ENCODE data around the gene WDR7.

Gene WDR7

GRCh38 chr18:56899660-56900059 is 248.5 kb downstream of the WDR7 start:
- DNase-seq = no peak

GRCh38 chr18:56900195-56901094 is 249.3 kb downstream of the WDR7 start:
- DNase-seq = no peak

- DNase-seq = no peak
Observed at GRCh38 chr18:56901919-56902318, 250.8 kb downstream of the WDR7 start.

GRCh38 chr18:56902653-56903052 is 251.5 kb downstream of the WDR7 start:
- no peak for DNase-seq

GRCh38 chr18:56903686-56904085 is 252.5 kb downstream of the WDR7 start:
- DNase-seq = no peak

GRCh38 chr18:56907771-56908170 is 256.6 kb downstream of the WDR7 start:
- DNase-seq = no peak

- no peak for DNase-seq
Observed at GRCh38 chr18:56910237-56910636, 259.1 kb downstream of the WDR7 start.

DNA sequence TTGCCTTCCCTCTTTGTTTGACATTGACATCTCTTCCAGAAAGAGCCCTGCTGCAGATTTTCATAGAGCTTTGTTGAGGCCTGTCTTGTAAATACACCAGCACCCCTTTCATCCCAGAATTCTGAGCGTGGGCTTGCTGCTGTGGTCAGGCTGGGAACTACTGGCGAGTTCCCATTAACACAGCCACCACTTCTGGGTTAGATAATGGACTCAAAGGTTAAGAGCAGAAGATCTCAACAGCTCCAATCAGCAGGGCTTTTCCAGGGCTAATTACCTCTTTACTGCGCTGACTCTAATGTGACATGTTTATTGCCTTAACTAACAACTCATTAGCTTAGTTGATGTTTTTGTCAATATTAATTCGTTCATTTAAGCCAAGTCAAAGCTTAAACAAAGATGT is 259.8 kb downstream of the WDR7 start:
- no peak for DNase-seq

- DNase-seq = no peak
Observed at GRCh38 chr18:56913941-56914340, 262.8 kb downstream of the WDR7 start.

GRCh38 chr18:56919190-56919589 is 268.0 kb downstream of the WDR7 start:
- DNase-seq = no peak

GRCh38 chr18:56921896-56922480 is 270.8 kb downstream of the WDR7 start:
- no peak for DNase-seq

- DNase-seq = no peak
Observed at GRCh38 chr18:56926734-56927133, 275.6 kb downstream of the WDR7 start.

DNA sequence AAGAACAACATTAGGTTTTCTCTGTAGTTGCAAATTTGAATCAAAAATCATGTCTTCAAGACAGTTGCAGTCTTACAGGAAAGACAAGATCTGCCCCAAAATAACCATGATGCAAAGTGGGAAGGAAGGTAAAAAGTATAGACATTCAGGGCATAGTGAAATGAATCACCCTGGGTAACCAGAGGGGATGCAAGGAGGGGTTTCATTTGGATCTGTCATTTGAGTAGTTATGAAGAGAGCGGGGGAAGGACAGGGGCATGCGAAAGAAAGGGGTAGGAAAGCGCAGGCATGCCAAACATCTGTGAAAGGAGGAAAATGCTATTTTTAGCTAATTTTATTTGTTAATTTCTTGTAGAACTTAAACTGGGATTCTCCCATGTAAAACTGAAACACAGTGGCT is 276.6 kb downstream of the WDR7 start:
- DNase-seq = no peak

DNA sequence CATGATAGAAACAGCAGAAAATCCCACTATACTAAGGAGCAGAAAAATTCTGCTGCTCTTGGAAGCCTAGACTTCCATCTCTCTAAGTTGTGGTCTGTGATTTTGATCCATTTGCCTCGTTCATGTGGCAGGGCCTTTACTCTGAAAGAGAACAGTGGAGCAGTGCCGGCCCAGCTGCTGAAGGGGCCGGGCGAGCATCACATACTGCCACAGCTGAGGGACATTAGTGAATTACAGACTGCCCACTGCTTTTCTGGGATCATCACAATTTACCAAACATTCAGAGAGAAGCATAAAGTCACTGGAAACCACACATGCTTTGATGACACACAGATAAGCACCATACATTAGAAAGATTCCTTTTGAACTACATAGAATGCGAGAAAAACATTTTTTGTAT is 278.7 kb downstream of the WDR7 start:
- DNase-seq = no peak

DNA sequence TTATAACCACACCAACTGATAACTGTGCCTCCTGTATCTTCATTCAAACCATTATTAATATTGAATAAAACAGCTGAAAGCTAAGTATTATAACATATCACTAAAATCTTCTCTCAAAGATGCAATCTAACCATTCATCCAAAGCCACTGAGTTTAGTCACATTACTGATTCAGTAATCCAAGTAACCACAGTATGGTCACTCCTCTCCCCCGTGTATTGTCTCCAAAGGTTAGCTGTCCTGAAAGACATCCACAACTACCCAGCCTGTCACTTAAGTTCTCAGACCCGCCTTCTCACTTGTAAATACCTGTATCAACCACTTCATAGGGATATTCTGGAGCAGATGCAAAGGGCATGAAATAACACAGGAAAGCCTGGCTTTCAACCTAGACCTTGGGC is 282.3 kb downstream of the WDR7 start:
- no peak for DNase-seq

DNA sequence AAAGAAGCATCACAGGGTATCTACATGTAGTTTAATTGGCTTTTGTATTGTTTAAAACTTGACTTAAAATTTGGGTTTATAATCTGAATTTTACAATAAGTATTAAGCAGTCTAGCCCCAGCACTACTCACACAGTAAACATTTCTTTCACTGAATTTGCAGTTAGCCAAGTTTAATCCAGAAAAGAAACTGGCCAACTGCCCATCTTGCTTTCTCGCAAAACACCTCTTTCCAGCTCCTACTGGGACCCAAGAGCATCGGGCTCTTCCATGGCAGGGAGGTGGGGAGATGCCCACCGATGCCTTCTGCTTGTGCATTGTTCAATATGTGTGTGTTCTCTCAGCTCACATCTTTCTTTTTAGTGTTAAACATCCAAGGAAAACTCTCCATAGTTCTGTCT is 283.0 kb downstream of the WDR7 start:
- DNase-seq = no peak

DNA sequence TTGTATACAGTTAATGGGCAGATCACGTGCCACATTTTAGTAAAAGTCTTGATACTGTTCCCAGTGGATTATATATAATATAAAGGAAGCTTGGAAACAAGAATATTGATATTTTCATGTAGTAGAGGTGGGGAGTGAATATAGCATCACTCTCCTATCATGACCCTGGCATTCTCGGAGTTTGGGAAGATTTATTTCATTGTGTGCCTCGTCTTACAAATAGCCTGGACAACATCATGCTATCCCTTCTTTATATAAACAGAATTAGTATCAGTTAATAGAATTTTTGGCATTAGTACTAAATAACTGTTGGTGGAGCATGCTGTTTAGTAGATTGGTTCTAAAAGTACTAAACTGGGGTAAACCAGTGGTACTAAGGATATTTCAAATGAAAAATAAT is 283.7 kb downstream of the WDR7 start:
- no peak for DNase-seq

- DNase-seq = no peak
Observed at GRCh38 chr18:56935434-56936040, 284.4 kb downstream of the WDR7 start.

DNA sequence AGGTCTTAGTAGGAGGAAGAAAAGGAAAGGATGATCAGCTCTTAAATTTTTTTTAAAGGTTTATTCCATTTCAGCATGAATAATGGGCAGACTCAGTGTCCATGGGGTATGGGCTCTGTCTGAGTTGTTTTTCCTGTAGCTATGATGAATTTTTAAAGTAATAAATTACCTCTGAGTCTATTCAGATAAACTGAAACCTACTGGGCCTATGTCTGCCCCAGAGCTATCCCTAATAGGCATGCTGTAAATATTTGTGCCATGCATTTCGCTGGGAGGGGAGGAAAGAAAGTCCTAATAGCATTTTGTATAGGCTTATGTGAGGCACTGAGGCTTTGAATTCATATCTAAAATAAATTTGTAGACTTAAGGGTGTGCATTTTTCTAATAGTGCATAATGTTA is 285.3 kb downstream of the WDR7 start:
- DNase-seq = no peak

- DNase-seq = peak; percentile 39
Observed at GRCh38 chr18:56937874-56938430, 286.8 kb downstream of the WDR7 start.

- no peak for DNase-seq
Observed at GRCh38 chr18:56945171-56946083, 294.3 kb downstream of the WDR7 start.

DNA sequence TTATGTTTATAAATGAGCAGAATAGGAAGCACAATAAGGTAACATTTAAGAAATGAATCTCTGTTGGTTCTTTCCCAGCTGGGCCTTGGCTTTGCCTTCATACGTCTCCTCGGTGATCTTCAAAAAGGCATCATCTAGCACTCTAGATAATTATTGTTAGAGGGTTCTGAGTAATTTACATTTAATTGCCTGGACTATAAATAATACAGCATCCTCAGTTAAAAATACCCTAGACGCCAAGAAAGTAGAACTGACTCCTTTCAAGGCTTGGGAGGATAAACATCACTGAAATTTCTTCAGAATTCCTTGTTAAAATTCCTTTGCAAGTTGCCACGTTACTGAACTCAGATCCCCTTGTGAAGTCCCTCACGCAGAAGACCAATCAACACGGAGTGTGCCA is 296.1 kb downstream of the WDR7 start:
- no peak for DNase-seq

GRCh38 chr18:56952026-56952425 is 300.9 kb downstream of the WDR7 start:
- DNase-seq = no peak
